WTC11 (cell line): ENCODE measurements around the gene PI4KA.

Source experiments
- ATF1 ChIP-seq: sonication (generic); formaldehyde crosslinking; IDR thresholded peaks from 2 replicates; pipeline ENCODE4 v1.8.1; 2023; ENCODE audit warnings: mild to moderate bottlenecking, moderate library complexity, missing genetic modification reagents
- CTCF ChIP-seq: fragments of 200-600 bp; IDR thresholded peaks from 2 replicates; pipeline ENCODE4 v1.8.0; 2022; ENCODE audit warnings: antibody characterized with exemption
- E2F5 ChIP-seq: sonication (generic); formaldehyde crosslinking; IDR thresholded peaks from 2 replicates; pipeline ENCODE4 v1.8.1; 2022; ENCODE audit warnings: mild to moderate bottlenecking, moderate library complexity, missing genetic modification reagents
- ELF4 ChIP-seq: sonication (generic); formaldehyde crosslinking; IDR thresholded peaks from 2 replicates; pipeline ENCODE4 v1.8.1; 2022; ENCODE audit warnings: low read depth, mild to moderate bottlenecking, moderate library complexity, missing genetic modification reagents
- ETV6 ChIP-seq: sonication (generic); formaldehyde crosslinking; IDR thresholded peaks from 2 replicates; pipeline ENCODE4 v1.8.1; 2022; ENCODE audit warnings: mild to moderate bottlenecking, missing genetic modification reagents
- FOXP4 ChIP-seq: sonication (generic); formaldehyde crosslinking; IDR thresholded peaks from 2 replicates; pipeline ENCODE4 v1.8.0; 2022; ENCODE audit warnings: mild to moderate bottlenecking, missing genetic modification reagents
- JUN ChIP-seq: sonication (generic); formaldehyde crosslinking; IDR thresholded peaks from 2 replicates; pipeline ENCODE4 v1.8.0; 2023; ENCODE audit warnings: mild to moderate bottlenecking, missing genetic modification reagents
- MAX ChIP-seq: sonication (generic); formaldehyde crosslinking; IDR thresholded peaks from 2 replicates; pipeline ENCODE4 v1.8.0; 2022; ENCODE audit warnings: mild to moderate bottlenecking, missing genetic modification reagents
- MLX ChIP-seq: sonication (generic); formaldehyde crosslinking; IDR thresholded peaks from 2 replicates; pipeline ENCODE4 v1.8.1; 2023; ENCODE audit warnings: mild to moderate bottlenecking, missing genetic modification reagents, moderate library complexity
- NR2C2 ChIP-seq: sonication (generic); formaldehyde crosslinking; IDR thresholded peaks from 2 replicates; pipeline ENCODE4 v1.8.0; 2022; ENCODE audit warnings: mild to moderate bottlenecking, missing genetic modification reagents
- SP1 ChIP-seq: sonication (generic); formaldehyde crosslinking; conservative IDR thresholded peaks from 2 replicates; pipeline ENCODE4 v1.8.1; 2022; ENCODE audit warnings: missing genetic modification reagents
- TEAD4 ChIP-seq: sonication (generic); formaldehyde crosslinking; IDR thresholded peaks from 2 replicates; pipeline ENCODE4 v1.8.0; 2022; ENCODE audit warnings: mild to moderate bottlenecking, missing genetic modification reagents
- TP53 ChIP-seq: sonication (generic); formaldehyde crosslinking; IDR thresholded peaks from 2 replicates; pipeline ENCODE4 v1.8.1; 2023; ENCODE audit warnings: mild to moderate bottlenecking, missing genetic modification reagents
- USF1 ChIP-seq: sonication (generic); formaldehyde crosslinking; IDR thresholded peaks from 2 replicates; pipeline ENCODE4 v1.8.0; 2022; ENCODE audit warnings: mild to moderate bottlenecking, missing genetic modification reagents

- TF ChIP-seq CTCF (no peak), ETV6 (CRISPR knock-in tag) (no peak), ATF1 (CRISPR knock-in tag) (no peak), MAX (CRISPR knock-in tag) (no peak), TP53 (CRISPR knock-in tag) (no peak), ELF4 (CRISPR knock-in tag) (no peak), USF1 (CRISPR knock-in tag) (no peak), FOXP4 (CRISPR knock-in tag) (no peak), JUN (CRISPR knock-in tag) (no peak), SP1 (CRISPR knock-in tag) (no peak), TEAD4 (CRISPR knock-in tag) (no peak), MLX (CRISPR knock-in tag) (no peak), NR2C2 (CRISPR knock-in tag) (no peak), E2F5 (CRISPR knock-in tag) (no peak)
Observed at GRCh38 chr22:20788627-20789344, 69.8 kb downstream of the PI4KA start.
